Colonic mucosa (tissue), 4 donors: Measurements from ENCODE around the gene HYAL2. TPM values are rescaled to one million over a fixed set of nuclear protein-coding genes. Genes with fewer than 3 reads are reported as not detected.

Source experiments
- DNase-seq: peaks from one replicate; pipeline ENCODE4 v3.0.0-alpha.2; 2020
- H3K27ac ChIP-seq: fragments of 200-600 bp; one replicate; pipeline ENCODE4 v1.8.0; 2021
- H3K27me3 ChIP-seq: fragments of 200-600 bp; one replicate; pipeline ENCODE4 v1.8.0; 2021
- H3K36me3 ChIP-seq: fragments of 200-600 bp; one replicate; pipeline ENCODE4 v1.8.0; 2021
- H3K4me1 ChIP-seq: fragments of 200-600 bp; one replicate; pipeline ENCODE4 v1.8.0; 2021; ENCODE audit warnings: mild to moderate bottlenecking
- H3K4me3 ChIP-seq: fragments of 200-600 bp; one replicate; pipeline ENCODE4 v1.8.0; 2021
- H3K9ac ChIP-seq, 2 donors: one replicate each; pipeline ENCODE4 v1.7.0; 2013; ENCODE audit warnings: control low read depth in 2 of 2, low read depth in 2 of 2, low read length in 2 of 2
- H3K9me3 ChIP-seq: fragments of 200-600 bp; one replicate; pipeline ENCODE4 v1.8.0; 2021
- intact Hi-C: fragments of 100-400 bp; cut with DNase I; formaldehyde crosslinking; loops from one replicate; pipeline ENCODE4 v1.14.1; 2022
- total RNA-seq, 2 donors: library from RNA; stranded (reverse); fragmentation: NEBNext Ultra II Directional in 1 of 2; extraction: Animal tissue kit (Norgen Biotek cat#: 25700) in 1 of 2; gene quantifications; one replicate each; pipeline ENCODE4 v1.2.1, GENCODE V29; 2021
- TF ChIP-seq, protein P1 (sequence below): fragments of 200-600 bp; IDR thresholded peaks from one replicate; pipeline ENCODE4 v1.8.0; 2022; ENCODE audit warnings: antibody characterized with exemption, mild to moderate bottlenecking
- donor health status: healthy.
- donor health status: DM: no; HTN: no; CAD: no.
- donor health status: DM: no; HTN: no; CAD: no.

Gene HYAL2
- total RNA-seq, 2 donors from 2014 or later, result 31.3 to 37.1 TPM

DNA sequence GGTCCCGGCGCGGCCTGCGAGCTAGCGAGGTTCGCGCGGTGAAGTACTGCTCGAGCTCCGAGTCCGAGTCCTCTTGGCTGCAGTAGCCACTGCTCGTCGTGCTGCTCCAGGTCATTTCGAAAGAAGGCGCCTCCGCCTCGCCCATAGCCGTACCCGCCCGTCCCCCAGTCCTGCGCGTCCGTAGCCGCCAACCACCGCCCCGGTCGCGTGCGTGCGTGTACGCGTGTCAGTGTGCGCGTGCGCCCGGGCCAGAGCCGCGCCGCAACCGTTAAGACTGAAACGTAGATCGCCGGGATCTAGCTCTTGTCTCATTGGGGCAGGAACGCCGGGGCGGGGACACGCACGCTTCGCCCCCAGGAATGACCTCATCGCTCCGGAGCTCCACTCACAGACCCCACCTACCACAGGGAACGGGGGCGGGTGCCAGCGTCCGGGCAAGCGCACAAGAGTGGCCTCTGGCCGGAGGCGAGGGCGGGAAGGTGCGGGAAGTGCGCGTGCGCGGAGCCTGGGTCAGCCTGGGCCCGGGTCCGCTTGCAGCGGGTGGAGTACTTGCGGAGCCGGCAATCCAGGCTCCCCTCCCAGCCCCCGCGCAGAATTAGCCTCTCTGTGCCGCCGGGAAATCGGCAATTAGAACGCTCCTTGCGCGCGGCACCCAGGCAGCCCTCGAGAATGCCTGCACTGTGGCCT is 14.8 kb upstream of the HYAL2 start:
- no peaks in the 10 kb centered on the region for H3K9me3 ChIP-seq
- DNase-seq, result peak; percentile 100
- intact Hi-C loops, result no loop called here
- H3K4me1 ChIP-seq, result peaks cover 13% of the 10 kb centered on the region
- no peaks in the 10 kb centered on the region for H3K27me3 ChIP-seq
- no peaks in the 10 kb centered on the region for H3K36me3 ChIP-seq
- peak overlapping the region; percentile 97 for H3K27ac ChIP-seq
- TF ChIP-seq, protein P1, sequence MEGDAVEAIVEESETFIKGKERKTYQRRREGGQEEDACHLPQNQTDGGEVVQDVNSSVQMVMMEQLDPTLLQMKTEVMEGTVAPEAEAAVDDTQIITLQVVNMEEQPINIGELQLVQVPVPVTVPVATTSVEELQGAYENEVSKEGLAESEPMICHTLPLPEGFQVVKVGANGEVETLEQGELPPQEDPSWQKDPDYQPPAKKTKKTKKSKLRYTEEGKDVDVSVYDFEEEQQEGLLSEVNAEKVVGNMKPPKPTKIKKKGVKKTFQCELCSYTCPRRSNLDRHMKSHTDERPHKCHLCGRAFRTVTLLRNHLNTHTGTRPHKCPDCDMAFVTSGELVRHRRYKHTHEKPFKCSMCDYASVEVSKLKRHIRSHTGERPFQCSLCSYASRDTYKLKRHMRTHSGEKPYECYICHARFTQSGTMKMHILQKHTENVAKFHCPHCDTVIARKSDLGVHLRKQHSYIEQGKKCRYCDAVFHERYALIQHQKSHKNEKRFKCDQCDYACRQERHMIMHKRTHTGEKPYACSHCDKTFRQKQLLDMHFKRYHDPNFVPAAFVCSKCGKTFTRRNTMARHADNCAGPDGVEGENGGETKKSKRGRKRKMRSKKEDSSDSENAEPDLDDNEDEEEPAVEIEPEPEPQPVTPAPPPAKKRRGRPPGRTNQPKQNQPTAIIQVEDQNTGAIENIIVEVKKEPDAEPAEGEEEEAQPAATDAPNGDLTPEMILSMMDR, result no peak
- peak overlapping the region; percentile 69 for H3K4me3 ChIP-seq
- H3K9ac ChIP-seq, result peak overlapping the region; percentile 83 to 89

DNA sequence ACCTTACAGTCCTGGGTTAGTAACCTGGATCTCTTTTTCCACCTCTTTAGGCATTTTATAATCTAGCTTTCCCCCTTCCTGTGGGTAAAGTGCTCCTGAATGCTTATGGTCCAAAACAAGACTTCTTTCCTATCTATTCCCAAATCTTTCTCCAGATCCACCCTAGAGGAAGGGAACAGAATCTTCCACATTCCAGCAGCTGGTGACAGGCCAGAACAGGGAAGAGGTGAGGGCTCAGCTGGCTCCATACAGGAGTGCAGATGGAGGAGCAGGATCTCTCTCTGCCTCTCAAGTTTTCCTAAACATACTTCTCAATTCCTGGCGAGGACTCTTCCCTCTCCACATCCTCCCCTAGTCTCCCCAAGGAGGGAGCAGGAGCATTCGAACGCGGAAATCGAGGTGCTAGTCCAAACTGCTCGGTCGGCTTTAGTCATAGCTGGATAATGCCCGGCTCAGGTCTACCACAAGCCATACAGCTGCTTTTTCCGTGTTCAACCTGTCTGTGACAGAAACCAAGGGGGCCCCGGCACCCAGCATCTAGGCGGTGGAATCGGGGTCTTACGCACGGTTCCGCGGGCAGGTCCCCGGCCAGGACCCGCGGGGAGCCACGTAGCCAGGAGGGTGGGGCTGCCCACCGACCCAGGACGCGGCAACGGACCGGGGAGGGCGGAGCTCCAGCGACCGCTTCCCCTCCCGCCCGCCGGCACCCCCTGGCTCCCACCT is 14.1 kb upstream of the HYAL2 start:
- Histone ChIP-seq H3K9me3 (no peaks in the 10 kb centered on the region), H3K4me1 (peaks cover 13% of the 10 kb centered on the region), H3K27ac (peak overlapping the region; percentile 97), H3K9ac (peak overlapping the region; percentile 83 to 89), H3K4me3 (peak overlapping the region; percentile 69), H3K27me3 (no peaks in the 10 kb centered on the region), H3K36me3 (peaks cover 2% of the 10 kb centered on the region)
- no peak for DNase-seq
- intact Hi-C loops, result no loop called here
- TF ChIP-seq, protein P1, result no peak

DNA sequence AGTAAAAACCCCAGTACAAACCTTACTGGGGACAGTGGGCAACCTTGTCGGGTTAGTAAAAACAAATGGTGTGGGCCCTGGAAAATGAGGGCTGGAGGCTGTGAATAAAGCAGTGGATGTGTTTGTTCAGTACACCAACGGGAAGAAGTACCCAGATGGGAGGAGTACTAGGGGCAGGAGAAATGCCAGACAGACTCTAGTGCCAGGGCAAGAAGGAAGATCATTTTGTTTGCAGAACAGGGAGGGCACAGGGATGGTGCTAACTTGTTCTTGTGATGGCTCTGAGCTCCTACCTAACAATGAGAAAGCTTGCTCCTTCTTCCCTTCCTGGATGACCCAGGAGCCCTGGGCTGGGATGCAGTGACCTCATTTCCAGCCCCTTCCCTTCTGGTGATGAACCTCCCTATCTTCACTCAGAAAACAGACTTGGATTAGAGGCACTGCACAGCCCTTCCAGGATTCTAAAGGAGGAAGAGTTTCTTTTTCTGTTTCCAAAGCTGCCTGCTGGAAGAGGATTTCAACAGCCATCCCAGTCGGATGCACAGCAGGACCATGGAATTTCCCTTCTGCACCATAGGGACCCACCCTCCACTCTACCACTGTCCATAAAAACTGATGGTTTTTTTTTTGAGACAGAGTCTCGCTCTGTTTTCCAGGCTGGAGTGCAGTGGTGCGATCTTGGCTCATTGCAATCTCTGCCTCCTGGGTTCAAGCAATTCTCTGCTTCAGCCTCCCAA is 12.0 kb upstream of the HYAL2 start:
- TF ChIP-seq, protein P1, result no peak
- DNase-seq, result no peak
- H3K9ac ChIP-seq, result peak overlapping the region in 1 of 2 donors; percentile 44
- intact Hi-C loops, result no loop called here
- H3K4me3 ChIP-seq, result no peak overlapping the region
- peak overlapping the region; percentile 97 for H3K27ac ChIP-seq
- H3K36me3 ChIP-seq, result peaks cover 20% of the 10 kb centered on the region
- no peaks in the 10 kb centered on the region for H3K27me3 ChIP-seq
- H3K4me1 ChIP-seq, result peaks cover 13% of the 10 kb centered on the region
- no peaks in the 10 kb centered on the region for H3K9me3 ChIP-seq

DNA sequence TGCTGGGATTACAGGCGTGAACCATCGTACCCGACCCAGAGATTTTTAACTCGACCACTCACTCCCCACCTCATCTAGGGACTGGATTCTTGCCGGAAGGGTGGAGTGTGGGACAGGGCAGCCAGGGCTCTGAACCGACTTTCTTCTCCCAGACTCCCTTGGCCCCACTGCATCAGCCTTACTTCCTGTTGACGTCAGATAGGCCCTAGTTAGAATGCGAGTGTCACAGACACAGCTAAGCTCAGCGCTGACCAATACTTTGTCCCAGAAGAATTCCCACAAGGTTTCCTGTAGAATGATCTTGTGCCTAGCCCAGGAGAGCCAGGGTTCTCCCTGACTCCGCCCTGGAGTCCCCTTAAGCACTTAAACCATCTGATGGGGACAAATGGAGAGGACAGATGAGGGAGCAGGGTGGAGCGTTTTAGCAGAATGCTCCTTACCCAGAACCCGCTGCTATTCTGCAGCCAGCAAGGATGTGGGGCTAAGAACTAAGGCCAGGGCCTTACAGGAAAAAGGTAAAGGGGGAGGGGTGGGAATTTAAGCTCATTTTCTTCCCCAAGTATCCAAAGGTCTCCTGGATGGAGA is 11.3 kb upstream of the HYAL2 start:
- H3K4me3 ChIP-seq, result no peak overlapping the region

More for the DNA sequence above, 11.3 kb upstream of the HYAL2 start:
- Histone ChIP-seq H3K36me3 (peaks cover 20% of the 10 kb centered on the region), H3K9me3 (no peaks in the 10 kb centered on the region), H3K27ac (peak overlapping the region; percentile 97), H3K27me3 (no peaks in the 10 kb centered on the region), H3K9ac (peak overlapping the region in 1 of 2 donors; percentile 44), H3K4me1 (peaks cover 14% of the 10 kb centered on the region)
- TF ChIP-seq, protein P1, result no peak
- intact Hi-C loops, result no loop called here
- no peak for DNase-seq
